ENCODE measurements around the gene CNTROB.
A peak's percentile ranks its signal among the peaks of the same experiment; 100 is the strongest.

The CNTROB gene

DNA sequence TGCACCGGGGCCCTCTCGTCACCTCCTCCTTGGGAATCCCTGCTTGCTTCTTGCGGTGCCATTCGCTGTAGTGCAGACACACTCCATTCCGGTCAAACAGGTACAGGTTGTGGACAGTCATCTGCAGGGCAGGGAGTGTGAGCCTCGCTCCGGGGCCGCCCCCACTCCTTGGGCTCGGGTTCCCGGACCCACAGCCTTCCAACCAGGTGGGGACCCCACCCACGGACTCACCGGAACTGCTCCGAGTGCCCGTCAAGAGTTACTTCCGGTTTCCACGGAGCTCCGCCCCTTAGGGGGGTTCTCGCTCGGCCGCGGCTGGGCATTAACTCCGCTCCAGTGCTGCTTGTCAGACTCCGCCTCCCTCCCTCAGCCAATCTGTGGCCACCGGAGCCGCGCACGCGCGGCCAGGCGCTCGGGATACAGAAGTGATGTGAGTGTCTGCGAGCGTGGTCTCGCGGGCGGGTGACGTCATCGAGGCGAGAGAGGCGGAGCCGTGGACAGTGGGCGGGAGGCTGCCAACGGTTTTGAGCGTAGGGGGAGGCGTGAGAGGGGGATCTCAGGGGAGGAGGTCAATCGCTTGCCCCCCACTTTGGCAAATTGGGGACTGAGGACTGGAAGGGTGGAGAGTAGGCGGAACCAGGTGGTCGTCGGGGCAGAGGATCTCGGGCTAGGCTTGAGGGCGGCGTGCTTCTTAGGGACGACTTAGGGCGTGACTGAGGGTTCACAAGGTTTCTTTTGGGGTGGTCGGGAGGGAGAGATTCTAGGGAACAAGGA lies at the start of gene CNTROB, which contains the start of gene TRAPPC1:
CNTROB (plus strand) TSS at position 498 of the 774 bp plus-strand sequence. CDS start 874 bp downstream, outside the sequence.
TRAPPC1 (minus strand) TSS at position 238 of the 774 bp plus-strand sequence; CDS start at position 121, 117 bp downstream.
- peak; percentile 89 for DNase-seq

DNA sequence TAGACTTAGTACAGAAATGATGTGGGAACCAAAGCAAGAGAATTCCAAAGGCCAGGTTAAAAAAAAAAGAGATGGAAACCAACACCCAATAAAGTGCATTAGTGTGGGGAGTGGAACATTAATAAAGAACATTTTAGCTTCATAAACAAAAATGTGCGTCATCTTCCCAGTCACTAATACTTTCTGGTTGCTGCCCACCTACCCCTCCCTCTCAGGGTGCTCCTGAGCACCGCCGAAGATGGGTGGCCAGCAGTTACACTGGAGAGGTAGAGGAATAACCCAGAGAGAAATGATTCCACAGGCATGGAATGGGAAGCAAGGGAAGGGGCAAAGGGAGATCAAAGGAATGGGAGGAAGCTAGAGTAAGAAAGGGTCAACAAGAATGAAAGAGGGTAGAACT lies 49.4 kb upstream of the CNTROB start:
- DNase-seq, result no peak

DNA sequence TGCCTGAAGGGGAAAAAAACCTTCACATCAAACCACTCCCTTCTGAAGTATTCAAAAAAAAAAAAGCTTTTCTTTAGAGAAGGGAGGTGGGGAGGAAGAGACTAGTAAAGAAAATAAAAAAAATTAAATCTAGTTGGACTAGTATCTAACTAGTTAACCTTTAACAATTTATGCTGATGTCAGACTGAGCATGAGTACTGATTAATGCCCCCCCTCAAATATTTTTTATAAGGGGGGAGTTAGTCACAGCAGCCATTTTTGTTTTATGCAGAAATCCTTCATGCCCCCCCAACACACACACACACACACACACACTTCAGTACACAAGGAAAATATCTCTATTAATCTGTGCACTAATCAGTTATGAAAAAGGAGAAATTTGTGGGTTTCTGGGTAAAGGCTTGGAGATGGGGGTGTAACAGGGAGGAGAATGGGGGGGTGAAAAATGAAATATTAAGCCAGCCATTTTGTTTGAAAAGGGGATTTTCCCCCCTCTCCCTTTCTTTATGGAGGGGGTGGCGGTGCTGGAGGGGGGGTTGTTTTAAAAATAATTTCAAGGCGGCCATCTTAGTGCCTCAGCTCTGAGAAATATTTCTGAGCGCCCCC lies 48.1 kb upstream of the CNTROB start:
- peak; percentile 9 for DNase-seq

DNA sequence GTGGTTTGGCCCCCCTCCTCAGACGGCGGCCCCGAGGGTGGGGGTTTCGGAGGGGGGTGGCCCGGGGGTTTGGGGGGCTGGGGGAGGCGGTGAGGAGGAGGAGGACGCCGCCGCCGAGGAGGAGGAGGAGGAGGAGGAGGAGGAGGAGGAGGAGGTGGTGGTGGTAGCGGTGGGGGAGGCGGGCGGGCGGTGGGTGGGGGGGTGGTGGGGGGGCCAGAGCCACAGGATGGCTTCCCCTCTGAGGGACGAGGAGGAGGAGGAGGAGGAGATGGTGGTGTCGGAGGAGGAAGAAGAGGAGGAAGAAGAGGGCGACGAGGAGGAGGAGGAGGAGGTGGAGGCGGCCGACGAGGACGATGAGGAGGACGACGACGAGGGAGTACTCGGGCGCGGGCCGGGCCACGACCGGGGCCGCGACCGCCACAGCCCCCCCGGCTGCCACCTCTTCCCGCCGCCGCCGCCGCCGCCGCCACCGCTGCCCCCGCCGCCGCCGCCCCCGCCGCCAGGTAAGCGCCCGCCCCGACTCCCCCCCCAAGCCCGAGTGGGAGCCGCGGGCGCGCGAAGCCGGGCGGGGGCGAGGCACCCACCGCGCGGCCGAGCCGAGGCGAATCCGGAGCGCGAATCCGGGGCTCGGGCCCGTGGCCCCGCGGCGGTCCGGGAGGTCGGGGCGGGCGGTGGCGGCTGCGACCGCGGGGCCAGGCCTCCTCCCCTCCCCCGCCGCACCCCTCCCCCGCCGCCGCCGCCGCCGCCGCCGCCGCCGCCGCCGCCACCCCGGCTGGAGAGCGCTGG lies 47.2 kb upstream of the CNTROB start:
- no peak for DNase-seq

- peak; percentile 12 for DNase-seq
Measured at GRCh38 chr17:7885367-7886226, 46.4 kb upstream of the CNTROB start.

GRCh38 chr17:7886227-7887037 lies 45.6 kb upstream of the CNTROB start:
- no peak for DNase-seq

DNA sequence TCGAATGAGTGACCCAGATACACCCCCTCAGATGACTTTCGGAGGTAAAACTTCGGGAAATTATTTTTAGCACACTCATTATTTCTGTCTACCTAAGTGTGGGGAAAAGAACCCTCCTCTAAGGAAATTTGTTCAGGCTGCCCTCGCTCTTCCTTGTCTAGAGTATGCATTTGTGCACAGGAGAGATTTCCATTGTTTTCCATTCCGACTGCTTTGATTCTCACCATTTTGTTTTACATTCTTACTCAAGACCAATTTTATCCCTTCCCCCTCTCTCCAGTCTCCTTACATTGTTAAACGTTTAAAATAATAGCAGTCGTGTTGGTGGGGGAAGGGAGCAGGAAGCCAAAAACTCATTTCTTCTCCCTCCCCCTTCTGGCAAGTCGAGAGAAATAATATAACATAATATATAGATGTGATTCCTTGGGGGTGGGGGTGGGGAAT lies 44.9 kb upstream of the CNTROB start:
- DNase-seq, result no peak

DNA sequence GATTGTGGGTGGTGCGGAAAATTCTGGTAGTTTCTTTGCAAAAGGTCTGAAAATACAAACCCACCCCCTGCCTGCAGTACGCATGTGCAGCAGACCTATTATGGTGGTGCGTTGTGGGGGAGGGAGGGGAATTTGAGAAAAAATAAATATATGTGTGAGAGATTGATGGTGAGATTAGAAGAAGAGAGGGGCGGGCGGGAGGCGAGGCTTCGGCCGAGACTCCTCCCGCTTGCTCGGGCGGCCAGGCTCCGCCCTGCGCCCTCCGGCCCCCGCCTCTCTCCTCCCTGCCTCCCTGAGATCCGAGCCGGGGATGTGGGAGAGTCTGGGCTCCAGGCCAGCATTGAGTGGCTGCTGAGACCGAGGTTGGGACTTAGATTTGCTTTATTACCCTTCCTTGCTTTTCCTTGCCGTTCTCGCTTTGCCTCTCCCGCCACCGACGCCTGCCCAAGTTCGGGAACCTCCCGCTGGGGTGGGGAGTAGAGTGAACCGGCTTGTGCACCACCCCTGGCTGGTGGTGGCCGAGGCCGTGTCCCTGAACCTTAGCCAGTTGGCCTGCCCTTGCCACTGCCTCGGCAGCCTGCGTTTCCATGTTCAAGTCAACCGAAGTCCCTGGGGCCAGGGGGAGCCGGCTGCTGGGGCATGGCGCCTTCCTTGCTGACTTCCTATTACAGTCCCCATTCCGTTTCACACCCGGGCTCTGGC lies 44.4 kb upstream of the CNTROB start:
- DNase-seq, result peak; percentile 80

DNA sequence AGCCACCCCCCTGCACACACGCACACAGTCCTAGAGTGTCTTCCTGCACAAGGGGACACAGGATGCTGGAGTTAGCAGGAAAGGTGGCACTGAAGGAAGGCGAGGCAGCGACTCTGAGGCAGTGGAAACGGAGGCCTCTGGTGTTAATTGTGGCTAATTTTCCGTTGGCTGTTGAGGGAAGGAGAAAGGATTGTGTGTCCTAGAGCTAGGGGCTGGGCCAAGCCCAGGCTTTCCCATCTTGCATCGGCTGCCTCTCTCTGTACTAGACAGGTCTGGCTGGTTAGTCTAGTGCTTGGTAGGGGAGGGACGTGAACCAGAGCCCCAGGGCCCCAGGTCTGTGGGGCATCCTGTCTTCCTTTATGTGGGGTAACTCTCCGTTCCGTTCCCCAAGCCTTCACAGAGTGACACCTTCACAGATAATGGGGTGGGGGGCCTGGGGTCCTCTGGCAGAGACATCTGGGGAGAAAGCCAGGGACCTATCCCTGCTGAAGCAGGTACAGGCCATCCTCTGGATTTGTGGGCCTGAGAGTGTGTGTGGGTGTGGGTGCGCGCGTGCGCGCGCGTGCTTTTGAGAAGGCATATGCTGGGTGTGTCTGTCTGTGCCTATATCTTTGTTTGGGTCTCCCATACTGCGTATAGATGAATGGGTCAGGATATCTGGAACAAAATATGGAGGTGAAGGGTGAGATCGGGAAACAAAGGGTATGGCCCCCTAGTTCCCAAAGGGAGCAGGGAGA lies 43.7 kb upstream of the CNTROB start, which contains the start of gene CHD3:
CHD3 (plus strand) TSS at position 606 of the 737 bp plus-strand sequence. CDS start 212 bp downstream, outside the sequence.
- DNase-seq, result no peak

GRCh38 chr17:7889166-7889955 lies 42.6 kb upstream of the CNTROB start:
- peak; percentile 85 for DNase-seq

DNA sequence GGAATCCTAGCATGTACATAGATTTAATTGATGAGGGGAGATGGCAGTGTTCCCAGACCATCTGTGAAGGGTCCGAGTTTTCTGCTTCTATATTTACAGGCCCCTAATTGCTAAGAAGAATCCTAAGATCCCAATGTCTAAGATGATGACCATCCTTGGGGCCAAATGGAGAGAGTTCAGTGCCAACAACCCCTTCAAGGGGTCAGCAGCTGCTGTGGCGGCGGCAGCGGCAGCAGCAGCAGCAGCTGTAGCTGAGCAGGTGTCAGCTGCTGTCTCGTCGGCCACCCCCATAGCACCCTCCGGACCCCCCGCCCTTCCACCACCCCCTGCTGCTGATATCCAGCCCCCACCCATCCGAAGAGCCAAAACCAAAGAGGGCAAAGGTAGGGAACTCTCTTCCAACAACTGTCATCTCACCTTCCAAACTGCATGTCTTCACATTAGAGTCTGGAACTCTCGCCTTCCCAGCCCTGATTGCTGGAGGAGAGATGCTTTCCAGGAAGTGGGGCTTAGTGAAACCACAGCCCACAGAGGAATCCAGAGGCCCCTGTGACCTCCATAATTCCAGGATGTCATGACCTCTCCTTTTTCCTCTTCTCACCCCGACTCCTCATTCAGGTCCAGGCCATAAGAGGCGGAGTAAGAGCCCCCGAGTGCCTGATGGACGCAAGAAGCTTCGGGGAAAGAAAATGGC lies 38.7 kb upstream of the CNTROB start:
- DNase-seq, result no peak

GRCh38 chr17:7894226-7894625 lies 37.8 kb upstream of the CNTROB start:
- DNase-seq, result no peak

- DNase-seq, result no peak
Measured at GRCh38 chr17:7894866-7895265, 37.1 kb upstream of the CNTROB start.

- DNase-seq, result no peak
Measured at GRCh38 chr17:7897090-7897489, 34.9 kb upstream of the CNTROB start.

DNA sequence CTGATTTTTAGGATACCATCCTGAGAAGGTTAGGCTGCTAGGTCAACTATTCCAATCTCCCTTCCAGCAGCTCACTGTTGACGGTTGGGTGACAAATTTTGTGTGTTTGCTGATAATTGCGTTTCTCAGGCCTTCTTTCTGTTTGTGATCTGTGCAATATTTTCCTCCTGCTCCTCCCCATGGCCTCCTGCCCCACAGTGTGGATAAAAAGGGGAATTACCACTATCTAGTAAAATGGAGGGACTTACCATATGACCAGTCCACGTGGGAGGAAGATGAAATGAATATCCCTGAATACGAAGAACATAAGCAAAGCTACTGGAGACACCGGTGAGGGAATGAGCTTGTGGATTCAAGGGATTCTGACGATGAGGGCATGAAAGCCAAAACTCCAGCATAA lies 34.2 kb upstream of the CNTROB start:
- no peak for DNase-seq

- no peak for DNase-seq
Measured at GRCh38 chr17:7903154-7904103, 28.6 kb upstream of the CNTROB start.

- no peak for DNase-seq
Measured at GRCh38 chr17:7909089-7909488, 22.9 kb upstream of the CNTROB start.

Measured in NCI-H774 (cell line).